ENCODE results near the gene LYST.
"Not testable (repeated sequence)": the region's sequence is repeated elsewhere in the genome, so short reads cannot be mapped to it uniquely, and the experiment has no call there.

Gene LYST

GRCh38 chr1:235858766-235859165 lies 7.9 kb downstream of the LYST start:
- DNase-seq: no peak

GRCh38 chr1:235857756-235858155 lies 8.9 kb downstream of the LYST start:
- DNase-seq: no peak

GRCh38 chr1:235855811-235856429 lies 10.8 kb downstream of the LYST start:
- no peak for DNase-seq

- no peak for DNase-seq
Measured at GRCh38 chr1:235854347-235854746, 12.4 kb downstream of the LYST start.

- no peak for DNase-seq
Measured at GRCh38 chr1:235853653-235854052, 13.1 kb downstream of the LYST start.

- no peak for DNase-seq
Measured at GRCh38 chr1:235852887-235853286, 13.8 kb downstream of the LYST start.

- no peak for DNase-seq
Measured at GRCh38 chr1:235851939-235852338, 14.8 kb downstream of the LYST start.

- DNase-seq: not testable (repeated sequence)
Measured at GRCh38 chr1:235848251-235848650, 18.5 kb downstream of the LYST start.

- not testable (repeated sequence) for DNase-seq
Measured at GRCh38 chr1:235845656-235846107, 21.0 kb downstream of the LYST start.

- no peak for DNase-seq
Measured at GRCh38 chr1:235844776-235845175, 21.9 kb downstream of the LYST start.

- no peak for DNase-seq
Measured at GRCh38 chr1:235843461-235843961, 23.2 kb downstream of the LYST start.

GRCh38 chr1:235841938-235842545 lies 24.7 kb downstream of the LYST start:
- DNase-seq: no peak

GRCh38 chr1:235838021-235838420 lies 28.7 kb downstream of the LYST start:
- no peak for DNase-seq

GRCh38 chr1:235835226-235835625 lies 31.5 kb downstream of the LYST start:
- DNase-seq: no peak

- DNase-seq: no peak
Measured at GRCh38 chr1:235834620-235835019, 32.1 kb downstream of the LYST start.

GRCh38 chr1:235832011-235832410 lies 34.7 kb downstream of the LYST start:
- no peak for DNase-seq

GRCh38 chr1:235831148-235831547 lies 35.6 kb downstream of the LYST start:
- no peak for DNase-seq

GRCh38 chr1:235826102-235826854 lies 40.4 kb downstream of the LYST start:
- no peak for DNase-seq

- DNase-seq: no peak
Measured at GRCh38 chr1:235825229-235825628, 41.5 kb downstream of the LYST start.

GRCh38 chr1:235823684-235824083 lies 43.0 kb downstream of the LYST start:
- DNase-seq: no peak

GRCh38 chr1:235822685-235823084 lies 44.0 kb downstream of the LYST start:
- no peak for DNase-seq

GRCh38 chr1:235821361-235821981 lies 45.2 kb downstream of the LYST start:
- DNase-seq: no peak

- DNase-seq: no peak
Measured at GRCh38 chr1:235820061-235820460, 46.6 kb downstream of the LYST start.
